Measurements from ENCODE around the gene CENPI.

The CENPI gene, protein sequence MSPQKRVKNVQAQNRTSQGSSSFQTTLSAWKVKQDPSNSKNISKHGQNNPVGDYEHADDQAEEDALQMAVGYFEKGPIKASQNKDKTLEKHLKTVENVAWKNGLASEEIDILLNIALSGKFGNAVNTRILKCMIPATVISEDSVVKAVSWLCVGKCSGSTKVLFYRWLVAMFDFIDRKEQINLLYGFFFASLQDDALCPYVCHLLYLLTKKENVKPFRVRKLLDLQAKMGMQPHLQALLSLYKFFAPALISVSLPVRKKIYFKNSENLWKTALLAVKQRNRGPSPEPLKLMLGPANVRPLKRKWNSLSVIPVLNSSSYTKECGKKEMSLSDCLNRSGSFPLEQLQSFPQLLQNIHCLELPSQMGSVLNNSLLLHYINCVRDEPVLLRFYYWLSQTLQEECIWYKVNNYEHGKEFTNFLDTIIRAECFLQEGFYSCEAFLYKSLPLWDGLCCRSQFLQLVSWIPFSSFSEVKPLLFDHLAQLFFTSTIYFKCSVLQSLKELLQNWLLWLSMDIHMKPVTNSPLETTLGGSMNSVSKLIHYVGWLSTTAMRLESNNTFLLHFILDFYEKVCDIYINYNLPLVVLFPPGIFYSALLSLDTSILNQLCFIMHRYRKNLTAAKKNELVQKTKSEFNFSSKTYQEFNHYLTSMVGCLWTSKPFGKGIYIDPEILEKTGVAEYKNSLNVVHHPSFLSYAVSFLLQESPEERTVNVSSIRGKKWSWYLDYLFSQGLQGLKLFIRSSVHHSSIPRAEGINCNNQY

DNA sequence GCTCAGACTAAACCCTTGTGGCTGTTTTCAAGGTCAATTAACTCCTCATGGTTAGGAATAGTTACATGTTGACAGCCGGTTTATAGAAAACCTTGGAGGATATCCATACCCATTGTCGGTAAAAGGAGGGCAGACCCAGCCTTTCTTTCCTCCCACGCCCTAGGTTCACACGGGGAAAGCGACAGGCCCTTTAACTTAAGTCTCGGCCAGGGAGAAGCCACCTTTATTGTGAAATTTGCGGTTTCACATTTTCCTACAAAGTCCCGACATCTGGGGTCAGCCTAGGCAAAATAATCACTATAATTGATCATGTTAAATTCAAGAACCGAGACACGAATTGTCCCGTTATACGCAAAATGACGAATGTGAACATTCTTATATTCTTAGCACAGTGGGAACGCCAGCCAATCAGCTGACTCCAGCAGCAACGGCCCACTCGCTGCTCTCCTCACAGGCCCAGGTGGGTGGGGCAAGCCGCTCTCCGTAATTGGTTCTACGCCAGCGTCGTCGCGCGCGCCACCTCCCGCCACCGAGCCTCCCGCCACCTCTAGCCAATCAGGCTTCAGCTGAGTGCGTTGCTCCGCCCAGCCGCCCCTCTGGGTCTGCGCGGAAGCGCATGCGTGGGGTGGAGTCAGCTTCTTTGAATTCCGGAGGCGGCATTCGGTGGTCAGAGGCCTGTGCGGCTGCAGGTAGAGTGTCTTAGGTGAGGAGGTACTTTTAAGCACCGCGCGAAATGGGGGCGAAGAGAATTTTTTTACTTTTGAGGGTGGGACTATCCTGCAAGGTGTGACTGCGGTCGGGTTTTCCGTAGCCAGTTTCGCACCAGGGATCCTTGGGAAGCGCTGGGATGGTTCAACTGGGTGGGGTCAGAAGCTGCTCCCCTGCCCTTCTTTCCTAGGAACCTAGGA, at the start of gene CENPI:
Gene CENPI, plus strand, starts transcription at position 659 of the 908 bp plus-strand sequence. CDS start 2,867 bp downstream, outside the sequence.
- peak; percentile 93 for DNase-seq (ENCODE audit: low read depth)

GRCh38 chrX:101051153-101051548, 46.9 kb upstream of the CENPI start:
- no peak for DNase-seq (ENCODE audit: low read depth)

DNA sequence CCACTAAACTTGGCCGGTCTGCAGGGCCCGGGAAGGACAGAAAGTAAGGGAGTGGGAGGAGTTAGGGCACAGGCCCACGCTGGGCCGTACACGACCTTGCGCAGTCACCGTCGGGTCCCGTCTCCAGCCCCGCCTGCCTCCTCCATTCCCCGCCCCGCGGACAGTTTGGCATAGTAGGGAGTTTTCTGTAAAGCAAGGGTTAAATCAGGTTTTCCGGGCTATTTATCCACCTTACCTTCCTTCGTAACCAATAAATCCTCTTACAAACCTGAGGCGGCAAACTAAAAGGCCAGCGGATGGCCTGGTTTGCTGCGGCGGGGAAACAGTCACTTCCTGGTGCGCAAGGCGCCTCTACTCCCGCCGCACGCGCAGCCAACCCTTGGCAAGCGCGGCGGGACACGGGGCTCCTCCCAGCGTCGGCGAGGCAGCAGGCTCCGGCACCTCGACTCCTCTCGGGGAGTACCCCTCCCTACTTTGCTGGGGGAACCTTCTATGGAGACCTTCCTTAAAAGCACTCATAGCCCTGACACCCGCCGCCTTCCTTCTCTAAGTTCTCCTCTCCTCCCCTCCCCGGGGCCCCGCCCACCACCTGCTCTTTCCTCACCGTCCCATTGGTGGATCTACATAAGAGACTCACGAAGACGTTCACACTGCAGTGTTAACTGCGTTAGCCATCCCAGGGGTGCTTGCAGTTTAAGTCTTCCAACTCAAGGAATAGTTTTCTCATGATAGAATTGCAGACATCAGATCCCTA, 46.3 kb upstream of the CENPI start, which contains the start of gene TRMT2B:
Gene TRMT2B, minus strand, starts transcription at position 563 of the 754 bp plus-strand sequence. CDS start 9,822 bp downstream, outside the sequence.
- DNase-seq (ENCODE audit: low read depth) = peak; percentile 76

GRCh38 chrX:101056551-101056950, 41.5 kb upstream of the CENPI start:
- DNase-seq (ENCODE audit: low read depth) = peak; percentile 77

- DNase-seq (ENCODE audit: low read depth) = peak; percentile 82
Measured at GRCh38 chrX:101057093-101057714, 40.8 kb upstream of the CENPI start.

GRCh38 chrX:101062176-101062575, 35.8 kb upstream of the CENPI start:
- peak; percentile 71 for DNase-seq (ENCODE audit: low read depth)

DNA sequence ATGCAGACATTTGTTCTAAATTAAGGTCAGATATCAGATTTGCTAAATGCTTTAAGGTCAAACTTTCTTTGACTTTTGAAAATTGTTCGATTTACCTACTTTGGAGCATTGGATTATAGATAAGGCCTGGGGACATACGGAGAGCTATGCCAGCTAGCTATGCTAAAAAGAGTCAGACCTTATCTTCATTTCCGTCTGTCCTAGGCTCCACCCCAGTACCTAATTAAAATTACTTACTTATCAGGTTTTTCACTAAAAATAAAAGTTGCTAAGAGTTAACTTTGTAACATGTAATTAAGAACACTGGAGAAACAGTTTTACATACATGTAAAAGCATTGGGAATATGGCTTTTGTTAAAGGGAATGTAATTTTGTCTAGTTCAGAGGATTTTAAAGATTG, 26.4 kb upstream of the CENPI start:
- no peak for DNase-seq (ENCODE audit: low read depth)

DNA sequence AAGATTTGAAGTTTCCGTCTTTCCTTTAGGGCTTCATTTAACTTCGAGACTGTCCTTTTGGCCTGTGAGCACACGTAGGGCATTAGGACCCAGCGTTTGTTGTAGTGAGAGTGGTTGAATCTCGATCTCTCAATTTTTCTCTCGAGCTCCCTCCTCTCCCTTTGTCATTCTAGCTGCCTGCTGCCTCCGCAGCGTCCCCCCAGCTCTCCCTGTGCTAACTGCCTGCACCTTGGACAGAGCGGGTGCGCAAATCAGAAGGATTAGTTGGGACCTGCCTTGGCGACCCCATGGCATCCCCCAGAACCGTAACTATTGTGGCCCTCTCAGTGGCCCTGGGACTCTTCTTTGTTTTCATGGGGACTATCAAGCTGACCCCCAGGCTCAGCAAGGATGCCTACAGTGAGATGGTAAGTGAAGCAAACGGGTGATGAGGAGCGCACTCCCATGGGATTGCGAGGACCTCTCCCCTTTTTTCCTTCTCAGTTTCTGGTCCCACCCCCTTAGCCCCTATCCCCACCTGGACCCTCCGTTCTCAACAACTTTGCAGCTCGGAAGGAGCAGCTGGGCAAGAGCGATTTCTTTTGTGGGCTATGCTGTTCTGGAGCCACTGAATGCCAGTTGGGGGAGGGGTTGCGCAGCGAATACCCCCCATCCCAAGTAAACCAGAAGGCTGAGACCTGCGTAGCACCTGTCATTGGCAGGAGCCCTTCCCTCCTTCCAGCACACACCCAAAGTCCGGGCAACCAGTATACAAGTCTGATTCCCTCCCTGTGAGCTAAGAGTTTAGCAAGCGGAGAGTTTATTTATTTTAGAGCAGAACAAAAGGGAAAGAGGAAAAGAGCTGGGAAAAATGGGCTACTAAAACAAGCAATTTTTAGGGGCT, 19.0 kb upstream of the CENPI start, which contains the start of gene TMEM35A:
Gene TMEM35A, plus strand, starts transcription at position 164 of the 883 bp plus-strand sequence. Its CDS starts 124 bp downstream, at position 288.
- DNase-seq (ENCODE audit: low read depth) = peak; percentile 45

DNA sequence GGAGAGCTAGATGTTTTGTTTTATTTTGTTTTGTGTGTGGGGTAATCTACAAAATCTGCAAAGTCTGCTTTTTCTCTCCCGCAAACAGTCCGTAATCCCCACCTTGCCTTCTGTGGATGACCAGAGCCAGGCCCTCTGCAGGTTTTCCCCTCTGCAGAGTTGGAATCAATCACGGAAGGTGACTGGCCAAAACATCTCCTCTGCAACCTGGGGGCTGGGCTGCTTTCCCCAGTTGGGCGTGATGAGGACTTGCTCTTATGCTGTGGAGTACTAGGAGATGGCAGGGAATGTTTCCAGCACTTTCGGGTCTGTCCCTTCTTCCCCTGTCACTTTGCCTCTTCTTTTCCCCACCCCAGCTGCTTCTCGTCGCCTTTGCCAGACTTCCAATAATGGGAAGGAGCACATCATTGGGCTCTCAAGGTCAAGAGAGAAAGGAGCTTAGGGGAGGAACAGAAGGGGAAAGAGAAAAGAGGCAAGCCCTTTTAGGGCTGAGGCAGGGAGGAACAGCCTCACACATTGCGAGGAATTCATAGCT, 18.2 kb upstream of the CENPI start:
- no peak for DNase-seq (ENCODE audit: low read depth)

GRCh38 chrX:101080326-101081124, 17.5 kb upstream of the CENPI start:
- DNase-seq (ENCODE audit: low read depth) = no peak

DNA sequence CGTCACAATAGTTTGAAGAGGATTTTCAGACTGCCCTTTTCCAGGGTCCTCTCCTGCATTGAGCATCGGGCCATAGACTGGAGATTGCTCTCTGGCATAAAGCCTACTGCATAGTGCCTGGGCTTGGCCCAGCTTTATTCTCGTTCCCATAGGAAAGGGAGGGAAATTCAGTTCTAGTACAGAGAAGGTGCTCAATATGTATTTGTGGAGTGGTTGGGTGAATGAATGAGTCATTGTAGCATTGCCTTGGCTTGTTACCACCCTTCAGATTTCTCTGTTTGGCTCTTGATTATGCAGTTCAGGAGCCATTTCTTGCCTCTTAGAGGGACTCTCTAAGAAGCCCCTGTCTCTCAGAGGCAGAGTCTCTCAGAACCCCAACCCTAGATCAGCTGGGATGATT, 16.8 kb upstream of the CENPI start:
- DNase-seq (ENCODE audit: low read depth) = no peak

GRCh38 chrX:101091817-101092216, 6.2 kb upstream of the CENPI start:
- no peak for DNase-seq (ENCODE audit: low read depth)

- peak; percentile 80 for DNase-seq (ENCODE audit: low read depth)
Measured at GRCh38 chrX:101108284-101108683, 10.3 kb downstream of the CENPI start.

DNA sequence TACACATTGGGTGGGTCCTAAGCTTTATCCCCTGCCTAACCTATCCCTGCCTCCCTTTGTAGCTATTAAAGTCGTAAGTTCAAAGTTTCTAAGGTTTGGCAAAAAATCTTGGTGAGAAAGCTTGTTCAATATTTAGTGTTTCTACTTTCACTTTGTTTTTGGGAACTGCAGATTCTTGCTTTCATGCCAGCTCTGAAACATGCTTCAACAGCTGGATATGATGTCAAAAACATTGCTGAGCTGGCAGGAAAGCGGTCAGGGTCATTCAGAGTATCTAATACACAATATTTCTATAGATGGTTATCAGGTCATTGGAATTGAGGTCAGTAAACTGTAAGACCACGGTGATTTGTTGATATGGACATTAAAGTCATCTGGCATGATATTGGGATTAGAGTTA, 19.7 kb downstream of the CENPI start:
- DNase-seq (ENCODE audit: low read depth) = peak; percentile 7

DNA sequence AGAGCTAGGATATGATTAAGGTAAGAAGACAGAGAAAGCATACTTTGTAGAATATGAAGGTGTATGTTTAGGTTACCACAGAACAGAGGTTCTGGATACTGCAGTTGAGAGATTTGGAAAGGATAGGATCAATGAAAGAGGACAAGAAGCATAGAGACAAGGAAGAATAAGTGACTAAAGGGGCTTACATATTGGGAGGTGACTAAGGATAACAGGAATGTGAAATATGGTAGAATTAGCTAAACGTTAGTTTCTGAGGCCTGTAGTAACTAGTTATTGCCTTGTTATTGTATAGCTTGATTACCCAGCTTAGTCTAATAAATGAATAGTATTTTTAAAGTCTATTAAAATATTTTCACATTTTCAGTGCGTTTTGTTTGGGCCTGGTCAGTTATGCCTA, 38.2 kb downstream of the CENPI start:
- peak; percentile 21 for DNase-seq (ENCODE audit: low read depth)

Data from EH (cell line).